HL-60/S4 treated with phorbol 12-myristate 13-acetate at 8.2 ng/mL for 4 days and 3 days (cell line): Measurements from ENCODE around the gene HOMEZ.
"Not testable (repeated sequence)": the region's sequence is repeated elsewhere in the genome, so short reads cannot be mapped to it uniquely, and the experiment has no call there.

Source experiments
- in situ Hi-C: fragments of 300-500 bp; cut with MboI; formaldehyde crosslinking; loops from 2 replicates; pipeline ENCODE4 v1.15.0; 2022; ENCODE audit warnings: low sequenced_read_pairs

HOMEZ gene

GRCh38 chr14:23284654-23285529 is 1.0 kb downstream of the HOMEZ start:
- in situ Hi-C loops, result no loop called here

- in situ Hi-C loops, result no loop called here
These were observed 4.7 kb downstream of the HOMEZ start for GRCh38 chr14:23281247-23281646.

- in situ Hi-C loops, result not testable (repeated sequence)
These were observed 8.0 kb downstream of the HOMEZ start for GRCh38 chr14:23277928-23278327.

- in situ Hi-C loops, result no loop called here
These were observed 8.7 kb downstream of the HOMEZ start for GRCh38 chr14:23277189-23277588.

GRCh38 chr14:23275412-23275811 is 10.5 kb downstream of the HOMEZ start:
- in situ Hi-C loops, result no loop called here

GRCh38 chr14:23269193-23269592 is 16.7 kb downstream of the HOMEZ start:
- in situ Hi-C loops, result no loop called here

- in situ Hi-C loops, result not testable (repeated sequence)
These were observed 25.1 kb downstream of the HOMEZ start for GRCh38 chr14:23260849-23261248.

- in situ Hi-C loops, result no loop called here
These were observed 26.5 kb downstream of the HOMEZ start for GRCh38 chr14:23259426-23259825.

GRCh38 chr14:23258256-23258655 is 27.7 kb downstream of the HOMEZ start:
- in situ Hi-C loops, result no loop called here

- in situ Hi-C loops, result no loop called here
These were observed 33.3 kb downstream of the HOMEZ start for GRCh38 chr14:23252420-23253333.

- in situ Hi-C loops, result no loop called here
These were observed 33.9 kb downstream of the HOMEZ start for GRCh38 chr14:23252006-23252405.

- in situ Hi-C loops, result no loop called here
These were observed 36.1 kb downstream of the HOMEZ start for GRCh38 chr14:23249824-23250223.

- in situ Hi-C loops, result no loop called here
These were observed 37.3 kb downstream of the HOMEZ start for GRCh38 chr14:23248601-23249000.

- in situ Hi-C loops, result no loop called here
These were observed 40.6 kb downstream of the HOMEZ start for GRCh38 chr14:23245282-23245681.

GRCh38 chr14:23243066-23243465 is 42.9 kb downstream of the HOMEZ start:
- in situ Hi-C loops, result no loop called here

- in situ Hi-C loops, result no loop called here
These were observed 43.9 kb downstream of the HOMEZ start for GRCh38 chr14:23242076-23242475.

- in situ Hi-C loops, result not testable (repeated sequence)
These were observed 44.7 kb downstream of the HOMEZ start for GRCh38 chr14:23241061-23241715.

- in situ Hi-C loops, result no loop called here
These were observed 45.3 kb downstream of the HOMEZ start for GRCh38 chr14:23240661-23241060.

GRCh38 chr14:23237772-23238594 is 47.9 kb downstream of the HOMEZ start, which contains the start of gene RNF212B:
Gene RNF212B (plus strand): TSS chr14:23237936. CDS start chr14:23240346, 2,410 bp downstream.
- in situ Hi-C loops, result no loop called here

GRCh38 chr14:23232241-23232808 is 53.6 kb downstream of the HOMEZ start:
- in situ Hi-C loops, result not testable (repeated sequence)
